ENCODE measurements around the gene SERPINB2.

The SERPINB2 gene

DNA sequence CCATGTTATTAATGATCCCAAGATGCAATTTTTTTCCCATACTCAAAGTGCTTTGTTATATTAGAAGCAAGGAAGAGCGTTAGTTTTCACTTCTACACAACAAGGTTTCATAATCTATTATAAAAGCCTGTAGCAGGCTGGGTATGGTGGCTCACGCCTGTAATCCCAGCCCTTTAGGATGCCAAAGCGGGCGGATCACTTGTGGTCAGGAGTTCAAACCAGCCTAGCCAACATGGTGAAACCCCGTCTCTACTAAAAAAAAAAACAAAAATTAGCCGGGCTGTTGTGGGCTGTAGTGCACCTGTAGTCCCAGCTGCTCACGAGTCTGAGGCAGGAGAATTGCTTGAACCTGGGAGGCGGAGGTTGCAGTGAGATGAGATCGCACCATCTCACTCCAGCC lies 19.0 kb upstream of the SERPINB2 start:
- Histone ChIP-seq H3K4me3 (ENCODE audit: low read depth in 1 of 5, low read length in 5 of 5) (no peak overlapping the region), H3K4me1 (ENCODE audit: control insufficient read depth in 5 of 5, insufficient read depth in 5 of 5, low read length in 5 of 5) (peaks cover 0 to 5% (median 0%) of the 10 kb centered on the region in 5 donors), H3K27me3 (ENCODE audit: control insufficient read depth in 5 of 5, insufficient read depth in 4 of 5, low read length in 5 of 5) (no peaks in the 10 kb centered on the region), H3K36me3 (ENCODE audit: control insufficient read depth in 5 of 5, insufficient read depth in 5 of 5, low read length in 5 of 5) (no peaks in the 10 kb centered on the region), H3K9me3 (ENCODE audit: control insufficient read depth in 5 of 5, low read length in 5 of 5) (no peaks in the 10 kb centered on the region), H3K27ac (ENCODE audit: low read depth, low read length) (no peak overlapping the region), H3K9ac (ENCODE audit: low read length in 5 of 5) (no peak overlapping the region)

GRCh38 chr18:63869374-63869773 lies 18.1 kb upstream of the SERPINB2 start:
- H3K4me3 ChIP-seq (ENCODE audit: low read depth in 1 of 5, low read length in 5 of 5) = no peak overlapping the region
- H3K36me3 ChIP-seq (ENCODE audit: control insufficient read depth in 5 of 5, insufficient read depth in 5 of 5, low read length in 5 of 5) = no peaks in the 10 kb centered on the region
- H3K4me1 ChIP-seq (ENCODE audit: control insufficient read depth in 5 of 5, insufficient read depth in 5 of 5, low read length in 5 of 5) = peaks cover 0 to 5% (median 0%) of the 10 kb centered on the region in 5 donors
- no peaks in the 10 kb centered on the region for H3K27me3 ChIP-seq (ENCODE audit: control insufficient read depth in 5 of 5, insufficient read depth in 4 of 5, low read length in 5 of 5)
- H3K9ac ChIP-seq (ENCODE audit: low read length in 5 of 5) = no peak overlapping the region
- H3K27ac ChIP-seq (ENCODE audit: low read depth, low read length) = no peak overlapping the region
- H3K9me3 ChIP-seq (ENCODE audit: control insufficient read depth in 5 of 5, low read length in 5 of 5) = no peaks in the 10 kb centered on the region

GRCh38 chr18:63869851-63870250 lies 17.7 kb upstream of the SERPINB2 start:
- Histone ChIP-seq H3K9ac (ENCODE audit: low read length in 5 of 5) (no peak overlapping the region), H3K9me3 (ENCODE audit: control insufficient read depth in 5 of 5, low read length in 5 of 5) (no peaks in the 10 kb centered on the region), H3K4me1 (ENCODE audit: control insufficient read depth in 5 of 5, insufficient read depth in 5 of 5, low read length in 5 of 5) (peaks cover 0 to 5% (median 0%) of the 10 kb centered on the region in 5 donors), H3K27me3 (ENCODE audit: control insufficient read depth in 5 of 5, insufficient read depth in 4 of 5, low read length in 5 of 5) (no peaks in the 10 kb centered on the region), H3K4me3 (ENCODE audit: low read depth in 1 of 5, low read length in 5 of 5) (no peak overlapping the region), H3K36me3 (ENCODE audit: control insufficient read depth in 5 of 5, insufficient read depth in 5 of 5, low read length in 5 of 5) (no peaks in the 10 kb centered on the region), H3K27ac (ENCODE audit: low read depth, low read length) (no peak overlapping the region)

DNA sequence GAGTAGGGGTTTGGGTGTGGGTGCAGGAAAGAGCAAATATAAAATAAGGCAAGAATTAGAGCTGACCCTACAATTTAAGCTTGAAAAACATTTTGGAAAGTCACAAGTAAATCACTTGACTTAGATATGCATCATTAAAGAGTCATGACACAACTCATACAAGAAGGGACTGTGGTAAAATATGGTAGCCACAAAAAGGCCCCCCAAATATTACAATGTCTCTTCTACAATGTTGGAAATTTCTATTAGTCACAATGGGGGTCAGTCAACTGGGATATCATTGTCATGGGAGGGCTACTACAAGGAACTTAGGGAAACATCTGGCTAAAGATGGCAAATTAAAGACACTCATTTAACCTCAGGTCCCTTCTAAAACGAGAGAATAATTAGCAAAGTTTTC lies 15.7 kb upstream of the SERPINB2 start:
- H3K27me3 ChIP-seq (ENCODE audit: control insufficient read depth in 5 of 5, insufficient read depth in 4 of 5, low read length in 5 of 5) = no peaks in the 10 kb centered on the region
- peaks cover 0 to 5% (median 0%) of the 10 kb centered on the region in 5 donors for H3K4me1 ChIP-seq (ENCODE audit: control insufficient read depth in 5 of 5, insufficient read depth in 5 of 5, low read length in 5 of 5)
- no peak overlapping the region for H3K9ac ChIP-seq (ENCODE audit: low read length in 5 of 5)
- H3K9me3 ChIP-seq (ENCODE audit: control insufficient read depth in 5 of 5, low read length in 5 of 5) = no peaks in the 10 kb centered on the region
- H3K36me3 ChIP-seq (ENCODE audit: control insufficient read depth in 5 of 5, insufficient read depth in 5 of 5, low read length in 5 of 5) = no peaks in the 10 kb centered on the region
- no peak overlapping the region for H3K27ac ChIP-seq (ENCODE audit: low read depth, low read length)
- H3K4me3 ChIP-seq (ENCODE audit: low read depth in 1 of 5, low read length in 5 of 5) = no peak overlapping the region

DNA sequence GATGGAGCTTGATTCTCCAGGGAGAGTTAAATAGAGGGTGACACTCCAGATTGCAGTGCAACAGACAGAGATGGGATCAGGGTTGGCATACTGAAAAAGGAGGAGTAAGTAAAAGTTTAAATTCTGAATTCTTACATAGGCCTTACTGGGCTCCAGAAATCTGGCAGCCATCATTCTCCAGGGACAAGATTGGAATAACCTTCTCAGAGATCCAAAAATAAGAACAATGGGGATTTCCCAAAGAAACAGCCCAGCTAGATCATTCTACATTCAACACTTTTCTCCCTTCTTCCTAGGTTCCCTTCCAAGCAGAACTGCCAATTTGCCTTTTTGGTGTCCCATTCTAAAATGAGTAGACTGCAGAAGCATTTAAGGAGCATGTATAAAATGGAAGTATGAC lies 14.9 kb upstream of the SERPINB2 start:
- no peaks in the 10 kb centered on the region for H3K27me3 ChIP-seq (ENCODE audit: control insufficient read depth in 5 of 5, insufficient read depth in 4 of 5, low read length in 5 of 5)
- peaks cover 0 to 5% (median 0%) of the 10 kb centered on the region in 5 donors for H3K4me1 ChIP-seq (ENCODE audit: control insufficient read depth in 5 of 5, insufficient read depth in 5 of 5, low read length in 5 of 5)
- no peak overlapping the region for H3K9ac ChIP-seq (ENCODE audit: low read length in 5 of 5)
- H3K36me3 ChIP-seq (ENCODE audit: control insufficient read depth in 5 of 5, insufficient read depth in 5 of 5, low read length in 5 of 5) = no peaks in the 10 kb centered on the region
- H3K4me3 ChIP-seq (ENCODE audit: low read depth in 1 of 5, low read length in 5 of 5) = no peak overlapping the region
- H3K9me3 ChIP-seq (ENCODE audit: control insufficient read depth in 5 of 5, low read length in 5 of 5) = no peaks in the 10 kb centered on the region
- no peak overlapping the region for H3K27ac ChIP-seq (ENCODE audit: low read depth, low read length)

DNA sequence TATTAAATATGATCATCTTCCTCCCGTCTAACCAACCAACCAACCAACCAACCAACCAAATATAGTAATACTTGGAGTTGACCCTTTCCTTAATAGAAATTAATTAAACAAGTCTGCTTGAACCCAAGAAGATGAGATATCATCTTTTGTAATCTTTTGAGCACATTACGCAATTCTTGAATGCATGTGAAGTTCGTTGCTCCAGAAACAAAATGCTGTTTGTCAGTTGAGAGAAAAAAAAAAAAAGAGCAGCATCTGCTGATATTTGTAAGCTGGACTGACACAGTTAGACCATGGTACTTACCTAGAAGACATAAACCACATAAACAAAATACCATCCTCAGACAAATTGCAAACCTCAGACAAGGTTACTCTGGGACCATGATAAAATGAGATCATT lies 9.2 kb upstream of the SERPINB2 start:
- H3K4me3 ChIP-seq (ENCODE audit: low read depth in 1 of 5, low read length in 5 of 5) = no peak overlapping the region
- peaks cover 0 to 5% (median 0%) of the 10 kb centered on the region in 5 donors for H3K4me1 ChIP-seq (ENCODE audit: control insufficient read depth in 5 of 5, insufficient read depth in 5 of 5, low read length in 5 of 5)
- no peaks in the 10 kb centered on the region for H3K36me3 ChIP-seq (ENCODE audit: control insufficient read depth in 5 of 5, insufficient read depth in 5 of 5, low read length in 5 of 5)
- H3K9me3 ChIP-seq (ENCODE audit: control insufficient read depth in 5 of 5, low read length in 5 of 5) = no peaks in the 10 kb centered on the region
- no peaks in the 10 kb centered on the region for H3K27me3 ChIP-seq (ENCODE audit: control insufficient read depth in 5 of 5, insufficient read depth in 4 of 5, low read length in 5 of 5)
- no peak overlapping the region for H3K9ac ChIP-seq (ENCODE audit: low read length in 5 of 5)
- no peak overlapping the region for H3K27ac ChIP-seq (ENCODE audit: low read depth, low read length)

DNA sequence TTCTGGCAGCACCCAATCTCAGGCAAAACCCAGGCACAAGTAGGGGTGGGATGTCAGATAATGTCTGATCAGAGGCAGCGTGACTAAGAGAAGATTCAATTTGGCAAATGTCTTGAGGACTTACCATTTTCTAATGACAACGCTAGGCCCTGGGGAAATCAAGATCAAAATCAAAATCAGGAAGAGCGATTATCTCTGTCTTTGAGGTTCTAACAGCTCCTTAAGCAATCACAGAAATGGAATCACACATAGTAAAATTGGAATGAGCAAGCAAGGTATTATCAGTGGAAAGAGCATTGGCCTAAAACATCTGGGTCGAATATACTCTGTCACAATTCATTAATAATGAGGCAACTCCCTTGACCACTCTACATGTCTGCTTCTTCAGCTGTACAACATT lies 8.6 kb upstream of the SERPINB2 start:
- Histone ChIP-seq H3K4me1 (ENCODE audit: control insufficient read depth in 5 of 5, insufficient read depth in 5 of 5, low read length in 5 of 5) (peaks cover 0 to 5% (median 0%) of the 10 kb centered on the region in 5 donors), H3K27ac (ENCODE audit: low read depth, low read length) (no peak overlapping the region), H3K9me3 (ENCODE audit: control insufficient read depth in 5 of 5, low read length in 5 of 5) (no peaks in the 10 kb centered on the region), H3K4me3 (ENCODE audit: low read depth in 1 of 5, low read length in 5 of 5) (no peak overlapping the region), H3K27me3 (ENCODE audit: control insufficient read depth in 5 of 5, insufficient read depth in 4 of 5, low read length in 5 of 5) (no peaks in the 10 kb centered on the region), H3K9ac (ENCODE audit: low read length in 5 of 5) (no peak overlapping the region), H3K36me3 (ENCODE audit: control insufficient read depth in 5 of 5, insufficient read depth in 5 of 5, low read length in 5 of 5) (no peaks in the 10 kb centered on the region)

DNA sequence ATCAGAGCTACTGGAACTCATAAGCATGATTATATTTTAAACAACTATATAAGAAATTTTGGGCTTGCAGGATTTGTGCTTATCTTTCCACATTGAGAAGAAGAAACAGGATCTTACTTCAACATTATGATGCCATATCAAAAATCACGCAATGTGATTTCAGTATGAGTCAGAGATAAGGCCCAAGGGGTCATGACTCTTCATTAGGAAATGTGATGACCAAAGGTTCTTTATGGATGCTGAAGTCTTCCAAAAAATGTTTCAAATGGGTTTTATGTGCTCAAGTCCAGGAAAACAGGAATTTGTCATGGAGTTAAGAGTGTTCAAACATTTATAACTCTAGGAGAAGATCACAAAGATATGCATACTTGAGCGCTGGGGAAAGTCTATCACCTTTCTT lies 7.8 kb upstream of the SERPINB2 start:
- no peaks in the 10 kb centered on the region for H3K9me3 ChIP-seq (ENCODE audit: control insufficient read depth in 5 of 5, low read length in 5 of 5)
- H3K4me1 ChIP-seq (ENCODE audit: control insufficient read depth in 5 of 5, insufficient read depth in 5 of 5, low read length in 5 of 5) = peaks cover 0 to 5% (median 0%) of the 10 kb centered on the region in 5 donors
- no peaks in the 10 kb centered on the region for H3K27me3 ChIP-seq (ENCODE audit: control insufficient read depth in 5 of 5, insufficient read depth in 4 of 5, low read length in 5 of 5)
- H3K4me3 ChIP-seq (ENCODE audit: low read depth in 1 of 5, low read length in 5 of 5) = no peak overlapping the region
- no peak overlapping the region for H3K27ac ChIP-seq (ENCODE audit: low read depth, low read length)
- no peaks in the 10 kb centered on the region for H3K36me3 ChIP-seq (ENCODE audit: control insufficient read depth in 5 of 5, insufficient read depth in 5 of 5, low read length in 5 of 5)
- H3K9ac ChIP-seq (ENCODE audit: low read length in 5 of 5) = no peak overlapping the region

- no peaks in the 10 kb centered on the region for H3K9me3 ChIP-seq (ENCODE audit: control insufficient read depth in 5 of 5, low read length in 5 of 5)
- H3K9ac ChIP-seq (ENCODE audit: low read length in 5 of 5) = no peak overlapping the region
- H3K36me3 ChIP-seq (ENCODE audit: control insufficient read depth in 5 of 5, insufficient read depth in 5 of 5, low read length in 5 of 5) = no peaks in the 10 kb centered on the region
- no peak overlapping the region for H3K4me3 ChIP-seq (ENCODE audit: low read depth in 1 of 5, low read length in 5 of 5)
- no peak overlapping the region for H3K27ac ChIP-seq (ENCODE audit: low read depth, low read length)
- H3K27me3 ChIP-seq (ENCODE audit: control insufficient read depth in 5 of 5, insufficient read depth in 4 of 5, low read length in 5 of 5) = no peaks in the 10 kb centered on the region
- peaks cover 0 to 5% (median 0%) of the 10 kb centered on the region in 5 donors for H3K4me1 ChIP-seq (ENCODE audit: control insufficient read depth in 5 of 5, insufficient read depth in 5 of 5, low read length in 5 of 5)
Measured at GRCh38 chr18:63881851-63882250, 5.7 kb upstream of the SERPINB2 start.

DNA sequence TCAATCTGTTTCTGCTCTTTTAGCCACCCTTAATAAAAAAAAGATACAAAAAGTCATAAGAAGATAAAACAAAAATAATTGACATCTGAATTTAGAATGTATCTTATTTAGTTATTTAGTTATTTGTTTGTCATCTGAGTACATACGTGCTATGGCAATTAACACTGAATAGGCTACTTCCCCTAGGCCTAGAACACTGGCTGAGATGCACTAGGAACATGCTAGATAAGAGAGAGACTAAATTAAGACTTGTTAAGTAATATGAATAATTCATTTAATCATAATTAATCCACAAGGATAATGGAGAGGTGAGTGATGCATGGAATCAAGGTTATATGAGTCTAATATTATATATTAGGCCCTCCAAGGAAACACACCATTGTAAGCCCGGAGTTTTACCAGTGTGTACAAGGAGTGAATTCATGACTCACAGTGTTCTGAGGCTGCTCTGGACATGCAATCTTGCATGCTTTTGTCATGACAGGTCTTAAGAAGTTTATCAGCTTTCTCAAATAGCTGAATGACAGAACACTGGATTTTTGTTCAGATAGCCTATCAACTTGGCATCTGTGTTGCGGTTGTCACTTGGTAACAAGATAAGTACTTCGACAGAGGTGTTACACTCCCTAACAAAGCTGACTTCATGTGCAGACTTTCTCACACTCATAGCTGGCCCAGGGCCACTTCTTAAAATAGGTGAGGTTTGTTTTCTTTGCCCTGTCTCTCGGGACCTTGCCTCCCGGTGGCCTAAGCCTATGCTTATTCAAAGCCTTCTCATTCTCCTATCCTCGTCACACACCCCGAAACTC lies 5.0 kb upstream of the SERPINB2 start:
- Histone ChIP-seq H3K4me1 (ENCODE audit: control insufficient read depth in 5 of 5, insufficient read depth in 5 of 5, low read length in 5 of 5) (peaks cover 0 to 7% (median 0%) of the 10 kb centered on the region in 5 donors), H3K4me3 (ENCODE audit: low read depth in 1 of 5, low read length in 5 of 5) (no peak overlapping the region), H3K36me3 (ENCODE audit: control insufficient read depth in 5 of 5, insufficient read depth in 5 of 5, low read length in 5 of 5) (no peaks in the 10 kb centered on the region), H3K9me3 (ENCODE audit: control insufficient read depth in 5 of 5, low read length in 5 of 5) (no peaks in the 10 kb centered on the region), H3K9ac (ENCODE audit: low read length in 5 of 5) (no peak overlapping the region), H3K27ac (ENCODE audit: low read depth, low read length) (no peak overlapping the region), H3K27me3 (ENCODE audit: control insufficient read depth in 5 of 5, insufficient read depth in 4 of 5, low read length in 5 of 5) (no peaks in the 10 kb centered on the region)

Data from subcutaneous abdominal adipose tissue (tissue), 5 donors.